Measurements from ENCODE around the gene SCUBE1.

DNA sequence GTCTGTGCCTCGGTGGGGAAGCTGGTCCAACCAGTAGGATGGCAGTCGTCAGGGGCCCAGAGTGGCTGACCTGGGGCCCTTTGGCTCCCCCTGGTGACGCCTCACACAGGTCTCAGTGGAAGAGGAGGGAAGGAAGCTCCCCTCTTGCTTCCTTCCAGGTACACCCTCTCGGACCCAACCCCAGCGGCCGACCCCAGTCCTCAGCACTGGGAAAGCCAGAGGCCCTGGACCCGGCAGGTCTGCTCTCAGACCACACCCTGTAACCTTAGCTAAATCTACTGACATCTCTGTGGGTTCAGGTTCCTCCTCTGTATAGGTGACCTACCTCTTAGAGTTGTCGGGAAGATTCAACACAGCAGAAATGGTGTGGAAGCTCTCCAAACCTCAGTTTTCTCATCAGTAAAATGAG, 3.4 kb upstream of the SCUBE1 start:
- no peak for TF ChIP-seq EP300 (IDR thresholded peaks at IDR 0.05)
- TF ChIP-seq, protein P1, sequence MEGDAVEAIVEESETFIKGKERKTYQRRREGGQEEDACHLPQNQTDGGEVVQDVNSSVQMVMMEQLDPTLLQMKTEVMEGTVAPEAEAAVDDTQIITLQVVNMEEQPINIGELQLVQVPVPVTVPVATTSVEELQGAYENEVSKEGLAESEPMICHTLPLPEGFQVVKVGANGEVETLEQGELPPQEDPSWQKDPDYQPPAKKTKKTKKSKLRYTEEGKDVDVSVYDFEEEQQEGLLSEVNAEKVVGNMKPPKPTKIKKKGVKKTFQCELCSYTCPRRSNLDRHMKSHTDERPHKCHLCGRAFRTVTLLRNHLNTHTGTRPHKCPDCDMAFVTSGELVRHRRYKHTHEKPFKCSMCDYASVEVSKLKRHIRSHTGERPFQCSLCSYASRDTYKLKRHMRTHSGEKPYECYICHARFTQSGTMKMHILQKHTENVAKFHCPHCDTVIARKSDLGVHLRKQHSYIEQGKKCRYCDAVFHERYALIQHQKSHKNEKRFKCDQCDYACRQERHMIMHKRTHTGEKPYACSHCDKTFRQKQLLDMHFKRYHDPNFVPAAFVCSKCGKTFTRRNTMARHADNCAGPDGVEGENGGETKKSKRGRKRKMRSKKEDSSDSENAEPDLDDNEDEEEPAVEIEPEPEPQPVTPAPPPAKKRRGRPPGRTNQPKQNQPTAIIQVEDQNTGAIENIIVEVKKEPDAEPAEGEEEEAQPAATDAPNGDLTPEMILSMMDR (IDR thresholded peaks at IDR 0.05) = peak; percentile 35 to 70 (median 49)
